CD4-positive, alpha-beta T cell treated with Interferon gamma for 1 hour (primary cell): Measurements from ENCODE around the gene ARL8B.

Source experiments
- DNase-seq: peaks from one replicate; pipeline ENCODE4 v3.0.0-alpha.2; 2020

The ARL8B gene

GRCh38 chr3:5188419-5189221 is 66.5 kb downstream of the ARL8B start:
- DNase-seq: peak; percentile 63

GRCh38 chr3:5190147-5190791 is 68.2 kb downstream of the ARL8B start:
- DNase-seq: no peak

- no peak for DNase-seq
Observed at GRCh38 chr3:5191555-5192304, 69.6 kb downstream of the ARL8B start.

DNA sequence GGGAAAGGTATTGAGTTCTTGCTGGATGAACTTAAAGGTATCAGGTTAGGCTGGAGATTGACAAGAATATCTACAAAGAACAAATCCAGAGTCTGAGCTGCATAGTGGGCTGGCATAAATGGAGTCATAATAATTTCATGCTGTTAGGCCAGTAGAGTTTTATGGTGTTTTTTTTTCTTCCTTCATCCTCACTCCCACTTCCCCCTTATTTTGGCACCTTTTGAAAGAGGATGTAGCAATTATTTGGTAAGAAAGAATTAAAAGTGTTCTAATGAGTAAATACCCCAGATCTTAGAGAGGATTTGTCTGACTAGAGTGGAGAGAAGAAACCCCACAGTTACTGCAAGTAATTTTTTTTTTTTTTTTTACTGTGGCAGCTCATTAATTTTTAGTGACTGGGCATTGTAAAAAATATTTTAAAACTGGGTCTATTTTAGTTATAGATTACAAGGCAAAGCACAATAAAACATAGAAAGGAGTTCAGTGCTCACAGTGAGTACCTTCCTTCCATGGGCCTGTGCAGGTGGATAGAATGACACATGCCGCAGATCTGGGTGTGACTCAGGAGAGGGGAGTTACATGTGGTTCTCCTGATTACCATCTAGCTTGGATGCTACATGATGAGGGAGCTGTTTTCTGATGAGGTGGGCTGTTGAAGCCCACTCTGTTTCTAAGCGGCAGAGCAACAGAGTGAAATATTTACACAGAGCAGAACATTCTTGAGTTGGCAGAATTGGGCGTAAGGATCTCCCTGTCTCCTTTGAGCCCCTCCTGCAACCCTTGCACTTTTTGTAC is 70.7 kb downstream of the ARL8B start:
- DNase-seq: no peak

- no peak for DNase-seq
Observed at GRCh38 chr3:5194341-5194740, 72.2 kb downstream of the ARL8B start.

DNA sequence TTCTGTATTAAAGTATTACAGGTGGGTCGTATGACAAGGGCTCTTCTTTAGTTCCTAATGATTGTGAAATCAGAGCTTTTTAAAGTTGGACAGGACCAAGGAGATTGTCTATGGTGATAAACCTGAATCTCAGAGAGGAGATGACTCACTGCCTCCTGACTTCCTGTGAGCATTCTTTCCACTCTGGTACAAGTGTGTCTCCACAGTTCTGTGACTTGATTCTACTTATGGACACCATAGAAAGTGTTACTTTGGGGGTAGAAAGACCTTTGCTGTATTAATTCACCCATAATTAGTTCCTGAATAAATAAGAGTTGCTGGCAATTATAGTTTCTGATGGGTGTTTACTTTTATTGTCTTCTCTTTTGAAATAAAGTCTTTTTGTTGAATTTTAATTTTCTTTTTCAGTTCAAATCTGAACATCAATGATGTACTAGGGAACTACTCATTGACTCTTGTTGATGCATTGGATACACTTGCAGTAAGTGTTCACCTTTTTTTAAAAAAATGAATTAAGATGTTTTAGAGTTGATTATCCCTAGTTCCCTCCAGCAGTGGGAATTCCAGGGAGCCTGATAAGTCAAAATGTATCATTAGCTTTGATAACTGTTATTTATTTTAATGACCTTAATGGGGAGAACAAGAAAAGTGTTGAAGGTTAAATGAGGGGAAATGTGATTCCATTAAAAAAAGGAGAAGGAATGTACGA is 72.9 kb downstream of the ARL8B start:
- DNase-seq: peak; percentile 37

DNA sequence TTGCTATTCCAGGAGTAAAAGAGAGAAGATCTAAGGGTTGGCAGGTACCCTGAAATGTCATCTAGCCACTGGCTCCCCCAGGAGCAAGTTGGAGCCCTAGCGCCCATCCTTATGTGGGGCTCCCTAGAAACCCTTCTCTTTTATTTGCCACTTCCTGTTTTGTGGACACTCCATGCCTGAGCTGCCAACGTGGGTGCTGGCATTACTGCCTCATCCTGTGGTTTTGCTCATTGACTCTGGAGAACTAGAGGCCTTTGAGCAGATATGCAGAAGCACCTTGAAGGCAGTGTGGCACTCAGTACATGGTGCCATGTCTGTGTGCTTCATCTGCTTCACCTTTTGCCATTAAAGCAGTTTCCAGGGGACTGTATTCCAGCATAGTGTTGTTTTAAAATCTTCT is 73.5 kb downstream of the ARL8B start:
- peak; percentile 58 for DNase-seq

- DNase-seq: no peak
Observed at GRCh38 chr3:5197022-5197421, 74.9 kb downstream of the ARL8B start.

DNA sequence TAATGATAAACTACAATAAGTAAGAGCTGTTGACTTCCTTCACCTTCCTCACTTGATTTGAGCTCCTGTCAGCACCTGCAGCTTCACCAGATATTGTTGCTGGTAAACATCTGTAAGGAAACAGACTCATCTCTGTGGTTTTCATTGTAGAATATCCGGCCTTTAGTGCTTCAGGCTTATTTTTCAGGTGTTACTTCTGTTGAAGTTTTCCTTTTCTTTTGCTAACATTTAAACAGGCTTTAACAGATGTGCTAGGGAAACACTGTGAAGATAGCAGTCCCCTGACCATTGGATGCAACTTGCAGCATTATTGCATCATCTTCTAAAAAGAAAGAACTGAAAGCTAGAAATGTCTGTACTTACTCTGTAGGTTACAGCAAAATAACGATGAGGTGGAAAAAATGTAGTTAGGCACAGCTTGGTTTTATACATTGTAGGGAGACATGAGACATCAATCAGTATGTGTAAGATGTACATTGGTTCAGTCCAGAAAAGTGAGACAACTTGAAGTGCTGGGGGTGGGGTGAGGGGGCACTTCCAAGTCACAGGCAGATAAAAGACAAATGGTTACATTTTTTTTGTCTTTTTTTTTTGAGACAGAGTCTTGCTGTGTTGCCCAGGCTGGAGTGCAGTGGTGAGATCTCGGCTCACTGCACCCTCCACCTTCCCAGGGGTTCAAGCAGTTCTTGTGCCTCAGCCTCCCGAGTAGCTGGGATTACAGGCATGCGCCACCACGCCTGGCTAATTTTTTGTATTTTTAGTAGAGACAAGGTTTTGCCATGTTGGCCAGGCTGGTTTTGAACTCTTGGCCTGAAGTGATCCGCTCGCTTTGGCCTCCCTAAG is 75.6 kb downstream of the ARL8B start:
- DNase-seq: peak; percentile 44

DNA sequence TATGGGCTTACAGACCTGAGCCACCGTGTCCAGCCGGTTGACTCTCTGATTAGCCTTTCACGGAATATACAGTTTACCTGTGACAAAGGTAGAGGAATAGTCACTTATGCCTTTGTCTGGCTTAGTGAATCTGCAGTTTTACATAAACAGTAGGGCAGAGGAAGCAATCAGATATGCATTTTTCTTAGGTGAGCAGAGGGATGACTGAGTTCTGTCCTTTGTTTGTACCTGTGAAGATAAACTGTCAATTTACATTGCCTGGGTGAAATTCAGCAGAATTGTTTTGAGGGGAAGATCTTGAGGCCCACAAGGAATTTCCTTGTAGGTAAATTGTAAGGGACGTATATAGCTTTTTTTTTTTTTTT is 76.2 kb downstream of the ARL8B start:
- no peak for DNase-seq

DNA sequence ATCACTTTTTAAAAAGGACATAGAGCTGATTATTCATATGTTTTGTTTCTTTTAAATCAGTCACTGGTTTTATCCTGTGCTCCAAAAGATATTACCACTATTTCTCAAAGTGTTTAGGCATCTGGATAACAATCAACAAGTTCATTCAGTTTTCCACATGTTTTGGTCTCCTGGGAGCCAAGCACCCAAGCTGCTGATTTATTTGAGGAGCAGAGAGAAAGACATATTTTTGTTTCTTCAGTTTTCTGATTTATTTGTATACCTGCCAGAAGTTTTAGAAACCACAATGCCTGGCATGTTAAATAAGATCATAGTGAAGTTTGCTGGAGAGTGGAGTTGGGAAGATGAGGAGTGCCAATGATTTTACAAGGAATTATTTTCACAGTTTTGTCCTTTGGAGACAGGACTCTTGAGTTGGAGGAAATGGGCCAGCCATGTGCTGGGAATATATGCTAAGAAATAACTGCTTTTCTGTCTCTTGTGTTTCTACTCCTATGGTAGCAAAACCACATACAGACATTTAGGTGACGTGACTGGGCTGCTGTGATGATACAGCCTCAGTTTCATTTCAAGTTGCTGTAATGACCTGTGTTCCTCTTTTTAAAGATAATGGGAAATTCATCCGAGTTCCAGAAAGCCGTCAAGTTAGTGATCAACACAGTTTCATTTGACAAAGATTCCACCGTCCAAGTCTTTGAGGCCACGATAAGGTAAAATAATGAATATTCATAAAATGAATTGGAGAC is 77.1 kb downstream of the ARL8B start:
- peak; percentile 62 for DNase-seq

GRCh38 chr3:5201536-5201935 is 79.4 kb downstream of the ARL8B start:
- DNase-seq: no peak

- no peak for DNase-seq
Observed at GRCh38 chr3:5202222-5202621, 80.1 kb downstream of the ARL8B start.

GRCh38 chr3:5205165-5205941 is 83.3 kb downstream of the ARL8B start:
- peak; percentile 34 for DNase-seq

- no peak for DNase-seq
Observed at GRCh38 chr3:5210926-5211325, 88.8 kb downstream of the ARL8B start.

DNA sequence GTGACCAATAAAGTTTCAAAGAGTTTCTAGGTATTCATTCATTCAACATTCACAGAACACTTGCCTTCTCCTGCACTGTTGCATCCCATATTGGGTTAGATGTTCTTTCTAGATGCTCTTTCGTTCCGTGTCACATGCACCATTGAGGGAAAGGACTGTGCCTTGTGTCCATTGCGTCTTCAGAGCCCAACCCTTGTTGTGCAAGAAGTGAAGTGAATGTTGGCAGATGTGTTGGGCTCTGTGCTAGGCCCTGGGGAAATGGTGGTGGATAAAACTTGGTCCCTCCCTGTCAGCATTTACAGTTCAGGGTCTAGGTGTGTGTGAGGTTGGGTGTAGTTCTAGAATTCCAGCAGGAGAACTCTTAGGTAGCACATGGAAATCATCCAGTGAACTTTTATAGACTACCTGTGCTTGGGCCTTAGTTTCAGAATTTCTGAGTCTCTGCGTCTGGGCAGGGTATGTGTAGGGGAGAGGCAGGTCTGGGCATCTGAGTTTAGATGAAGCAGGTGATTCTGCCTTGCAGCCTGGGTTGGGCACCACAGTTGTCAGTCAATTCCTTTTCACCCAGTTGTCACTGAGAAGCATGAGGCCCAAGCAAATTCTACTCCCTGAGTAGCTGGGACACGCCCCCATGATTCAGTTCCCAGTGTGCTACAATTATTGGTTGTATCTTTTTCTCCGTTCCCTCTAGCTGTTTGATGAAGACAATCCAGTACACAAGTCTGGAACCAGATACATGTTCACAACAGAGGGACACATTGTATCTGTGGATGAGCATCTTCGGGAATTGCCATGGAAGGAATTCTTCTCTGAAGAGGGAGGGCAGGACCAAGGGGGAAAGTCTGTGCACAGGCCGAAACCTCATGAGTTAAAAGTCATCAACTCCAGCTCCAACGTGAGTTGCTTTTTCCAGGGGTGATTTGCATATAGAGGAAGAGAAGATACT is 90.8 kb downstream of the ARL8B start:
- DNase-seq: no peak

- DNase-seq: no peak
Observed at GRCh38 chr3:5213574-5213966, 91.5 kb downstream of the ARL8B start.

DNA sequence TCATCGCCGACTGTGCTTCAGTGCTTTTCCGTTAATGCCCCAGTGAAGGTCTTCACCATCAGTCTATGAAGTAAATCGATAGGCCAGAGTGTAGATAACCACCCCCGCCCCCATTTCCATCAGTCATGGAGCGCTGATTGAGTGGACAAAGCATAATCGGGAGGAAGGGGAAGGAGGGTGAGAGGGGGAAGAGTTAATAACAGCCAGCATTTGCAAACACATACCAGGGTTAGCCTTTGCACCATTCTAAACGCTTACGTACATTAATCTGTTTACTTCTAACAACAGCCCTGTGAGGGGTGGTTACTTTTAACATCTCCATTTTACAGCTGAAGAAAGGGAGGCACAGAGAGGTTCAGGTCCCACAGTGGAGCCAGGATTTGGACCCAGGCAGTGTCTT is 92.3 kb downstream of the ARL8B start:
- no peak for DNase-seq
